ENCODE data around the gene RASSF5. TPM values are rescaled to one million over a fixed set of nuclear protein-coding genes. Genes with fewer than 3 reads are reported as not detected.

The RASSF5 gene
- polyA plus RNA-seq, 2 of the 4 experiments (the other 2 are of a cell fraction), result 2.0 to 2.2 TPM

DNA sequence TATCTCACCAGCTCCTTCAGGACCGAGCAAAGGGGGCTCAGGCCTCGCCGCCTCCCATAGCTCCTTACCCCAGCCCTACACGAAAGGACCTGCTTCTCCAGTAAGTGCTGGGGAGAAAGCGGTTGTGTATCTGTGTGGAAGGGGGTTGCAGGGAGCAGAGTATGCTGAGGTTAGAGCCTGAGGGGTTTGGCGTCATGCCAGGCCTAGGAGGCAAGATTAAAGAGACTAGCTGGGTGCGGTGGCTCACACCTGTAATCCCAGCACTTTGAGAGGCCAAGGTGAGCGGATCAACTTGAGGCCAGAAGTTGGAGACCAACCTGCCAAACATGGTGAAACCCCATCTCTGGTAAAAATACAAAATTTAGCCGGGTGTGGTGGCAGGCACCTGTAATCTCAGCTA is 14.1 kb upstream of the RASSF5 start:
- TF ChIP-seq KDM5A (IDR thresholded peaks at IDR 0.05) (no peak), ZSCAN20 (CRISPR knock-in tag; IDR thresholded peaks at IDR 0.05) (no peak), HDAC2 (IDR thresholded peaks at IDR 0.05) (no peak), MYC (IDR thresholded peaks at IDR 0.05; ENCODE audit: borderline replicate concordance, low read length) (no peak), TFCP2L1 (CRISPR knock-in tag; IDR thresholded peaks at IDR 0.05) (no peak), PHF8 (IDR thresholded peaks at IDR 0.05; ENCODE audit: borderline replicate concordance, low read depth) (no peak), ZNF302 (CRISPR knock-in tag; IDR thresholded peaks at IDR 0.05) (no peak), MAFK (IDR thresholded peaks at IDR 0.05; ENCODE audit: partially characterized antibody) (no peak), TP53 (CRISPR knock-in tag; IDR thresholded peaks at IDR 0.05) (no peak), CBX2 (IDR thresholded peaks at IDR 0.05; ENCODE audit: borderline replicate concordance, low read depth) (no peak)
- TF ChIP-seq, protein P1, sequence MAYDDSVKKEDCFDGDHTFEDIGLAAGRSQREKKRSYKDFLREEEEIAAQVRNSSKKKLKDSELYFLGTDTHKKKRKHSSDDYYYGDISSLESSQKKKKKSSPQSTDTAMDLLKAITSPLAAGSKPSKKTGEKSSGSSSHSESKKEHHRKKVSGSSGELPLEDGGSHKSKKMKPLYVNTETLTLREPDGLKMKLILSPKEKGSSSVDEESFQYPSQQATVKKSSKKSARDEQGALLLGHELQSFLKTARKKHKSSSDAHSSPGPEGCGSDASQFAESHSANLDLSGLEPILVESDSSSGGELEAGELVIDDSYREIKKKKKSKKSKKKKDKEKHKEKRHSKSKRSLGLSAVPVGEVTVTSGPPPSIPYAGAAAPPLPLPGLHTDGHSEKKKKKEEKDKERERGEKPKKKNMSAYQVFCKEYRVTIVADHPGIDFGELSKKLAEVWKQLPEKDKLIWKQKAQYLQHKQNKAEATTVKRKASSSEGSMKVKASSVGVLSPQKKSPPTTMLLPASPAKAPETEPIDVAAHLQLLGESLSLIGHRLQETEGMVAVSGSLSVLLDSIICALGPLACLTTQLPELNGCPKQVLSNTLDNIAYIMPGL (CRISPR knock-in tag; IDR thresholded peaks at IDR 0.05; ENCODE audit: borderline replicate concordance), result no peak
- 88% methylated on average over 9 of the region's 9 CpGs for WGBS (ENCODE audit: missing lambda C conversion rate)
- Histone ChIP-seq H3K4me3 (no peak overlapping the region), H3K4me2 (no peak overlapping the region), H3K9me3 (no peaks in the 10 kb centered on the region), H3K4me1 (no peaks in the 10 kb centered on the region), H3K27ac (no peak overlapping the region)
- ATAC-seq (no peak), FAIRE-seq (no peak), DNase-seq (ENCODE audit: low read depth in 1 of 2, low spot score in 1 of 2) (no peak)
- CTCF ChIA-PET, result interaction anchor here (0.6 to 10.1 kb wide), 8 partner anchors 10 to 489 kb away, joined by 3 to 188 read pairs (median 8); partner anchors contain the start of gene RASSF5
- POLR2A ChIA-PET, result no interaction called here

DNA sequence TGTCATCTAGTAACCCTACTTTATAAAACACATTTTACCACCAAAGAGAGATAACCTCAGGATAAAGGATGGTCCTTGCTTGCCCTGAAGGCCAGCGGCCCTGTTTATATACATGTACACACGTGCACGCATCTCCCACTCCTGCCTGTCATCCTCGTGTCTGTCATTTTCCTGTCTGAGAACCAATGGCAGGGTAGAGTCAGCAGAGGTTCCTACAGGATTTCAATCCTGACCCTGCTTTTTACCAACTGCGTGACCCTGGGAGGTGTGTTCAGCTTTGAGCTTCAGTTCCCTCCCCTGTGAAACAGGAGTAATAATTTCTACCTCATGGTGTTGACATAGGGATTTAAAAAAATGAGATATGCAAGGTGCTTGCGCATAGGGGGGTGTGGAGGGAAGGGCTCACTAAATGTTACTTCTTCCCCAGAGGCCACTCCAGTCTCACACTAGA is 12.3 kb upstream of the RASSF5 start:
- ChIA-PET POLR2A (no interaction called here), CTCF (interaction anchor here (0.7 to 10.1 kb wide), 9 partner anchors 8 to 484 kb away, joined by 3 to 121 read pairs (median 5); partner anchors contain the start of gene RASSF5)
- no peak for DNase-seq (ENCODE audit: low read depth in 1 of 2, low spot score in 1 of 2)
- 94% methylated on average over 6 of the region's 6 CpGs for WGBS (ENCODE audit: missing lambda C conversion rate)
- Histone ChIP-seq H3K4me2 (no peak overlapping the region), H3K4me1 (peaks cover 6% of the 10 kb centered on the region; the same call in 1 of the 3 replicates), H3K4me3 (no peak overlapping the region), H3K27ac (no peak overlapping the region), H3K9me3 (no peaks in the 10 kb centered on the region)
- no peak for FAIRE-seq
- TF ChIP-seq NFE2L2 (conservative IDR thresholded peaks at IDR 0.05; ENCODE audit: low read length), result no peak
- no peak for TF ChIP-seq FOXS1 (CRISPR knock-in tag; IDR thresholded peaks at IDR 0.05)
- no peak for TF ChIP-seq EP300 (IDR thresholded peaks at IDR 0.05)
- TF ChIP-seq CEBPB (IDR thresholded peaks at IDR 0.05), result no peak
- TF ChIP-seq RAD21 (conservative IDR thresholded peaks at IDR 0.05 in 1 of 2, IDR thresholded peaks at IDR 0.05 in 1 of 2), result no peak
- TF ChIP-seq KDM5A (IDR thresholded peaks at IDR 0.05), result no peak
- TF ChIP-seq, protein P2, sequence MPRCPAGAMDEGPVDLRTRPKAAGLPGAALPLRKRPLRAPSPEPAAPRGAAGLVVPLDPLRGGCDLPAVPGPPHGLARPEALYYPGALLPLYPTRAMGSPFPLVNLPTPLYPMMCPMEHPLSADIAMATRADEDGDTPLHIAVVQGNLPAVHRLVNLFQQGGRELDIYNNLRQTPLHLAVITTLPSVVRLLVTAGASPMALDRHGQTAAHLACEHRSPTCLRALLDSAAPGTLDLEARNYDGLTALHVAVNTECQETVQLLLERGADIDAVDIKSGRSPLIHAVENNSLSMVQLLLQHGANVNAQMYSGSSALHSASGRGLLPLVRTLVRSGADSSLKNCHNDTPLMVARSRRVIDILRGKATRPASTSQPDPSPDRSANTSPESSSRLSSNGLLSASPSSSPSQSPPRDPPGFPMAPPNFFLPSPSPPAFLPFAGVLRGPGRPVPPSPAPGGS (IDR thresholded peaks at IDR 0.05), result no peak
- TF ChIP-seq, protein P3, sequence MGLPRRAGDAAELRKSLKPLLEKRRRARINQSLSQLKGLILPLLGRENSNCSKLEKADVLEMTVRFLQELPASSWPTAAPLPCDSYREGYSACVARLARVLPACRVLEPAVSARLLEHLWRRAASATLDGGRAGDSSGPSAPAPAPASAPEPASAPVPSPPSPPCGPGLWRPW (IDR thresholded peaks at IDR 0.05), result no peak
- TF ChIP-seq, protein P4, sequence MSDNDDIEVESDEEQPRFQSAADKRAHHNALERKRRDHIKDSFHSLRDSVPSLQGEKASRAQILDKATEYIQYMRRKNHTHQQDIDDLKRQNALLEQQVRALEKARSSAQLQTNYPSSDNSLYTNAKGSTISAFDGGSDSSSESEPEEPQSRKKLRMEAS (IDR thresholded peaks at IDR 0.05), result no peak
- TF ChIP-seq, protein P5, sequence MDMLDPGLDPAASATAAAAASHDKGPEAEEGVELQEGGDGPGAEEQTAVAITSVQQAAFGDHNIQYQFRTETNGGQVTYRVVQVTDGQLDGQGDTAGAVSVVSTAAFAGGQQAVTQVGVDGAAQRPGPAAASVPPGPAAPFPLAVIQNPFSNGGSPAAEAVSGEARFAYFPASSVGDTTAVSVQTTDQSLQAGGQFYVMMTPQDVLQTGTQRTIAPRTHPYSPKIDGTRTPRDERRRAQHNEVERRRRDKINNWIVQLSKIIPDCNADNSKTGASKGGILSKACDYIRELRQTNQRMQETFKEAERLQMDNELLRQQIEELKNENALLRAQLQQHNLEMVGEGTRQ (IDR thresholded peaks at IDR 0.05), result no peak
- TF ChIP-seq, protein P6, sequence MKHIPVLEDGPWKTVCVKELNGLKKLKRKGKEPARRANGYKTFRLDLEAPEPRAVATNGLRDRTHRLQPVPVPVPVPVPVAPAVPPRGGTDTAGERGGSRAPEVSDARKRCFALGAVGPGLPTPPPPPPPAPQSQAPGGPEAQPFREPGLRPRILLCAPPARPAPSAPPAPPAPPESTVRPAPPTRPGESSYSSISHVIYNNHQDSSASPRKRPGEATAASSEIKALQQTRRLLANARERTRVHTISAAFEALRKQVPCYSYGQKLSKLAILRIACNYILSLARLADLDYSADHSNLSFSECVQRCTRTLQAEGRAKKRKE (CRISPR knock-in tag; IDR thresholded peaks at IDR 0.05; ENCODE audit: low read depth), result no peak
- TF ChIP-seq, protein P1 (CRISPR knock-in tag; IDR thresholded peaks at IDR 0.05; ENCODE audit: borderline replicate concordance), result no peak
- TF ChIP-seq, protein P7, sequence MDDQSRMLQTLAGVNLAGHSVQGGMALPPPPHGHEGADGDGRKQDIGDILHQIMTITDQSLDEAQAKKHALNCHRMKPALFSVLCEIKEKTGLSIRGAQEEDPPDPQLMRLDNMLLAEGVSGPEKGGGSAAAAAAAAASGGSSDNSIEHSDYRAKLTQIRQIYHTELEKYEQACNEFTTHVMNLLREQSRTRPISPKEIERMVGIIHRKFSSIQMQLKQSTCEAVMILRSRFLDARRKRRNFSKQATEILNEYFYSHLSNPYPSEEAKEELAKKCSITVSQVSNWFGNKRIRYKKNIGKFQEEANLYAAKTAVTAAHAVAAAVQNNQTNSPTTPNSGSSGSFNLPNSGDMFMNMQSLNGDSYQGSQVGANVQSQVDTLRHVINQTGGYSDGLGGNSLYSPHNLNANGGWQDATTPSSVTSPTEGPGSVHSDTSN (IDR thresholded peaks at IDR 0.05), result no peak
- TF ChIP-seq POLR2A (IDR thresholded peaks at IDR 0.05; ENCODE audit: low read length), result no peak
- TF ChIP-seq KDM1A (IDR thresholded peaks at IDR 0.05; ENCODE audit: low read depth), result no peak
- no peak for TF ChIP-seq TFCP2L1 (CRISPR knock-in tag; IDR thresholded peaks at IDR 0.05)
- TF ChIP-seq ZC3H11A (IDR thresholded peaks at IDR 0.05), result no peak
- no peak for TF ChIP-seq CBX8 (IDR thresholded peaks at IDR 0.05)
- no peak for TF ChIP-seq CBX2 (IDR thresholded peaks at IDR 0.05; ENCODE audit: borderline replicate concordance, low read depth)
- TF ChIP-seq BHLHE40 (IDR thresholded peaks at IDR 0.05; ENCODE audit: low read depth, low read length), result no peak
- ATAC-seq, result no peak
